Mesenchymal stem cell (in vitro differentiated cells and primary cell): ENCODE data around the gene STING1.
"Not testable (repeated sequence)": the region's sequence is repeated elsewhere in the genome, so short reads cannot be mapped to it uniquely, and the experiment has no call there.

Experiments
- DNase-seq: peaks from one replicate; pipeline ENCODE4 v3.0.0-alpha.2; 2013
- H2AFZ ChIP-seq: one replicate; pipeline ENCODE4 v1.6.1; 2013; ENCODE audit warnings: low read depth, mild to moderate bottlenecking, control low read depth, inconsistent platforms, low read length, moderate library complexity
- H2AK5ac ChIP-seq: 2 replicates; pipeline ENCODE4 v1.6.1; 2013; ENCODE audit warnings: low read length, moderate library complexity, mild to moderate bottlenecking, inconsistent platforms; ENCODE audit not compliant: severe bottlenecking
- H2BK120ac ChIP-seq: one replicate; pipeline ENCODE4 v1.6.1; 2013; ENCODE audit warnings: low read depth, mild to moderate bottlenecking, inconsistent platforms, low read length, moderate library complexity
- H2BK12ac ChIP-seq, 2 experiments: one replicate each; pipeline ENCODE4 v1.6.1; 2013; ENCODE audit warnings: inconsistent platforms in 2 of 2, low read length in 2 of 2, mild to moderate bottlenecking in 2 of 2, moderate library complexity in 2 of 2, control low read depth in 1 of 2
- H2BK15ac ChIP-seq: one replicate; pipeline ENCODE4 v1.6.1; 2013; ENCODE audit warnings: mild to moderate bottlenecking, low read depth, inconsistent platforms; ENCODE audit not compliant: poor library complexity, severe bottlenecking
- H2BK5ac ChIP-seq: 2 replicates; pipeline ENCODE4 v1.6.1; 2013; ENCODE audit warnings: low read depth, mild to moderate bottlenecking, low read length, control low read depth, inconsistent platforms; ENCODE audit not compliant: poor library complexity, severe bottlenecking
- H3K14ac ChIP-seq, 2 experiments: one replicate each; pipeline ENCODE4 v1.6.1; 2013; ENCODE audit warnings: inconsistent platforms in 2 of 2, low read length in 2 of 2, control low read depth in 1 of 2, mild to moderate bottlenecking in 1 of 2, moderate library complexity in 1 of 2
- H3K18ac ChIP-seq, 2 experiments: one replicate each; pipeline ENCODE4 v1.6.1; 2013; ENCODE audit warnings: inconsistent platforms in 2 of 2, low read length in 2 of 2, control low read depth in 1 of 2, low read depth in 1 of 2, mild to moderate bottlenecking in 1 of 2
- H3K23ac ChIP-seq, 2 experiments: one replicate each; pipeline ENCODE4 v1.6.1; 2013; ENCODE audit warnings: inconsistent platforms in 2 of 2, low read length in 2 of 2, mild to moderate bottlenecking in 2 of 2, moderate library complexity in 2 of 2, control low read depth in 1 of 2
- H3K27ac ChIP-seq: 2 replicates; pipeline ENCODE4 v1.5.1; 2013; ENCODE audit warnings: mild to moderate bottlenecking, moderate library complexity, low read length, control low read depth, inconsistent platforms; ENCODE audit not compliant: poor library complexity, severe bottlenecking
- H3K27me3 ChIP-seq, 2 experiments: 2 replicates each; pipeline versions ENCODE4 v1.6.1 to v1.7.0; 2013; ENCODE audit warnings: low read length in 2 of 2, mild to moderate bottlenecking in 2 of 2, moderate library complexity in 2 of 2, control low read depth in 1 of 2, inconsistent platforms in 1 of 2; ENCODE audit not compliant: control insufficient read depth in 1 of 2, insufficient read depth in 1 of 2
- H3K36me3 ChIP-seq, 2 experiments: 2 replicates each; pipeline versions ENCODE4 v1.6.1 to v1.7.0; 2013; ENCODE audit warnings: low read length in 2 of 2, control low read depth in 1 of 2, inconsistent platforms in 1 of 2, low read depth in 1 of 2, mild to moderate bottlenecking in 1 of 2; ENCODE audit not compliant: insufficient read depth in 2 of 2, control insufficient read depth in 1 of 2
- H3K4ac ChIP-seq, 2 experiments: one replicate each; pipeline ENCODE4 v1.6.1; 2013; ENCODE audit warnings: inconsistent platforms in 2 of 2, low read length in 2 of 2, mild to moderate bottlenecking in 2 of 2, moderate library complexity in 2 of 2, control low read depth in 1 of 2, low read depth in 1 of 2
- H3K4me1 ChIP-seq: 2 replicates; pipeline ENCODE4 v1.6.1; 2013; ENCODE audit warnings: low read depth, low read length, control low read depth; ENCODE audit not compliant: control insufficient read depth, insufficient read depth
- H3K4me2 ChIP-seq: 2 replicates; pipeline ENCODE4 v1.6.1; 2013; ENCODE audit warnings: low read length, mild to moderate bottlenecking, inconsistent platforms; ENCODE audit not compliant: poor library complexity, severe bottlenecking
- H3K4me3 ChIP-seq, 2 experiments: 2 replicates each; pipeline versions ENCODE4 v1.5.1 to v1.7.0; 2013; ENCODE audit warnings: low read length in 2 of 2, mild to moderate bottlenecking in 2 of 2, control low read depth in 1 of 2, low read depth in 1 of 2; ENCODE audit not compliant: insufficient read depth in 1 of 2
- H3K79me1 ChIP-seq: replicated peaks from 2 replicates; pipeline ENCODE4 v1.6.1; 2013; ENCODE audit warnings: mild to moderate bottlenecking, control low read depth, low read length, inconsistent platforms; ENCODE audit not compliant: poor library complexity, severe bottlenecking
- H3K9ac ChIP-seq: 2 replicates; pipeline ENCODE4 v1.7.0; 2013; ENCODE audit warnings: mild to moderate bottlenecking, low read length, moderate library complexity
- H3K9me3 ChIP-seq: 2 replicates; pipeline ENCODE4 v1.7.0; 2013; ENCODE audit warnings: mild to moderate bottlenecking, low read length; ENCODE audit not compliant: control insufficient read depth
- H4K8ac ChIP-seq: one replicate; pipeline ENCODE4 v1.6.1; 2013; ENCODE audit warnings: inconsistent platforms, mild to moderate bottlenecking, low read length, moderate library complexity
- H4K91ac ChIP-seq: one replicate; pipeline ENCODE4 v1.6.1; 2013; ENCODE audit warnings: mild to moderate bottlenecking, low read length, inconsistent platforms
- WGBS: methylation state at CpG from one replicate; pipeline ENCODE4 v1.1.7; 2013; ENCODE audit warnings: mixed read lengths; 5-methylcytosine and 5-hydroxymethylcytosine counted together

STING1 gene

GRCh38 chr5:139527896-139528467 lies 45.4 kb upstream of the STING1 start:
- not testable (repeated sequence) for H3K36me3 ChIP-seq, H3K4me3 ChIP-seq, H2AK5ac ChIP-seq, H2AFZ ChIP-seq, H3K14ac ChIP-seq, H3K9me3 ChIP-seq, H3K27me3 ChIP-seq, DNase-seq, H2BK120ac ChIP-seq, H4K91ac ChIP-seq, H3K79me1 ChIP-seq, H3K18ac ChIP-seq, H3K23ac ChIP-seq, H2BK15ac ChIP-seq, H3K27ac ChIP-seq, H2BK12ac ChIP-seq, H4K8ac ChIP-seq, H3K4ac ChIP-seq, H3K9ac ChIP-seq, H2BK5ac ChIP-seq
- H3K4me2 ChIP-seq, result peak overlapping the region; percentile 42
- H3K4me1 ChIP-seq, result peaks cover 19% of the 10 kb centered on the region
- 81% methylated on average over 6 of the region's 7 CpGs for WGBS

GRCh38 chr5:139527090-139527470 lies 44.5 kb upstream of the STING1 start:
- not testable (repeated sequence) for H3K4ac ChIP-seq, H2BK120ac ChIP-seq, H4K91ac ChIP-seq, H4K8ac ChIP-seq, H3K23ac ChIP-seq, H3K14ac ChIP-seq, H3K4me2 ChIP-seq, H3K9ac ChIP-seq, DNase-seq, H2AFZ ChIP-seq, H3K27me3 ChIP-seq, H2BK5ac ChIP-seq, H3K18ac ChIP-seq, H3K79me1 ChIP-seq, H2BK15ac ChIP-seq, H3K4me3 ChIP-seq, H3K36me3 ChIP-seq, H2BK12ac ChIP-seq, H3K9me3 ChIP-seq
- H3K27ac ChIP-seq, result peak overlapping the region; percentile 95
- H3K4me1 ChIP-seq, result peaks cover 14% of the 10 kb centered on the region
- 94% methylated on average over 1 of the region's 2 CpGs for WGBS
- peak overlapping the region; percentile 10 for H2AK5ac ChIP-seq

GRCh38 chr5:139526309-139527089 lies 43.9 kb upstream of the STING1 start:
- not testable (repeated sequence) for H2AFZ ChIP-seq, H4K8ac ChIP-seq, H3K4me3 ChIP-seq, H4K91ac ChIP-seq, H3K14ac ChIP-seq, DNase-seq, H3K23ac ChIP-seq, H3K36me3 ChIP-seq, H2BK15ac ChIP-seq, H3K4ac ChIP-seq, H3K27me3 ChIP-seq, H2BK120ac ChIP-seq, H3K18ac ChIP-seq, H3K79me1 ChIP-seq, H3K9ac ChIP-seq, H3K9me3 ChIP-seq, H2BK12ac ChIP-seq
- Histone ChIP-seq H3K4me2 (peak overlapping the region; percentile 49), H3K4me1 (peaks cover 12% of the 10 kb centered on the region), H2BK5ac (peak overlapping the region; percentile 68), H3K27ac (peak overlapping the region; percentile 95), H2AK5ac (peak overlapping the region; percentile 10)
- 89% methylated on average over 22 of the region's 22 CpGs for WGBS

GRCh38 chr5:139525586-139526308 lies 43.2 kb upstream of the STING1 start:
- H2BK12ac ChIP-seq, H3K14ac ChIP-seq, H3K4me3 ChIP-seq, H2AFZ ChIP-seq, DNase-seq, H4K91ac ChIP-seq, H2BK120ac ChIP-seq, H2BK15ac ChIP-seq, H3K9ac ChIP-seq, H3K36me3 ChIP-seq, H3K9me3 ChIP-seq, H3K79me1 ChIP-seq, H3K4ac ChIP-seq, H2AK5ac ChIP-seq, H3K27me3 ChIP-seq, H4K8ac ChIP-seq, H3K23ac ChIP-seq, H3K18ac ChIP-seq: not testable (repeated sequence)
- H3K4me2 ChIP-seq, result peak overlapping the region; percentile 49
- peak overlapping the region; percentile 87 for H2BK5ac ChIP-seq
- WGBS, result 86% methylated on average over 6 of the region's 12 CpGs
- H3K4me1 ChIP-seq, result peaks cover 12% of the 10 kb centered on the region
- peak overlapping the region; percentile 95 for H3K27ac ChIP-seq
